DOHH2 (cell line): Measurements from ENCODE around the gene UCHL5.

Experiments used
- H3F3A ChIP-seq: fragments of 200-600 bp; sonication (generic), shearing (Covaris generic); 2 replicates; pipeline ENCODE4 v1.6.0; 2016; ENCODE audit warnings: antibody characterized with exemption, mild to moderate bottlenecking; ENCODE audit not compliant: control insufficient read depth, insufficient read depth
- H3K27ac ChIP-seq: fragments of 200-600 bp; sonication (generic); 2 replicates; pipeline ENCODE4 v1.5.1; 2014; ENCODE audit warnings: low read depth, mild to moderate bottlenecking, low read length, moderate library complexity
- H3K27me3 ChIP-seq: fragments of 200-600 bp; sonication (generic); 2 replicates; pipeline ENCODE4 v1.6.1; 2014; ENCODE audit warnings: mild to moderate bottlenecking, low read length, mixed read lengths; ENCODE audit not compliant: control insufficient read depth
- H3K36me3 ChIP-seq: fragments of 200-600 bp; sonication (generic); 2 replicates; pipeline ENCODE4 v1.6.1; 2014; ENCODE audit warnings: mild to moderate bottlenecking, low read length, moderate library complexity, mixed read lengths; ENCODE audit not compliant: control insufficient read depth
- H3K4me1 ChIP-seq: fragments of 200-600 bp; sonication (generic); 2 replicates; pipeline ENCODE4 v1.6.1; 2014; ENCODE audit warnings: mild to moderate bottlenecking, low read length, mixed read lengths; ENCODE audit not compliant: control insufficient read depth
- H3K4me2 ChIP-seq: fragments of 200-600 bp; sonication (generic); 2 replicates; pipeline ENCODE4 v1.6.0; 2014; ENCODE audit warnings: mild to moderate bottlenecking, low read length, moderate library complexity
- H3K4me3 ChIP-seq: fragments of 200-600 bp; sonication (generic); 2 replicates; pipeline ENCODE4 v1.5.1; 2014; ENCODE audit warnings: mild to moderate bottlenecking, low read length, mixed read lengths
- H3K79me2 ChIP-seq: fragments of 200-600 bp; sonication (generic); 2 replicates; pipeline ENCODE4 v1.6.1; 2014; ENCODE audit warnings: mild to moderate bottlenecking, low read length, mixed read lengths; ENCODE audit not compliant: control insufficient read depth
- H3K9me2 ChIP-seq: fragments of 200-600 bp; sonication (generic); replicated peaks from 2 replicates; pipeline ENCODE4 v1.6.1; 2014; ENCODE audit warnings: mild to moderate bottlenecking, low read length, mixed read lengths; ENCODE audit not compliant: control insufficient read depth
- H3K9me3 ChIP-seq: fragments of 200-600 bp; sonication (generic); 2 replicates; pipeline ENCODE4 v1.6.1; 2014; ENCODE audit warnings: antibody characterized with exemption, low read length, mixed read lengths; ENCODE audit not compliant: control insufficient read depth, insufficient read depth
- H4K20me1 ChIP-seq: fragments of 200-600 bp; sonication (generic); 2 replicates; pipeline ENCODE4 v1.6.0; 2014; ENCODE audit warnings: low read depth, mild to moderate bottlenecking, antibody characterized with exemption, low read length, moderate library complexity; ENCODE audit not compliant: control insufficient read depth, insufficient read depth
- EZH2phosphoT487 ChIP-seq: fragments of 200-600 bp; sonication (generic); IDR thresholded peaks from 2 replicates; pipeline ENCODE4 v1.6.1; 2017; ENCODE audit warnings: borderline replicate concordance, mild to moderate bottlenecking, antibody characterized with exemption, low read length, moderate library complexity, mixed read lengths
- TF ChIP-seq, protein P1 (sequence below): fragments of 200-600 bp; sonication (generic); IDR thresholded peaks from one replicate; pipeline ENCODE4 v1.5.1; 2014; ENCODE audit warnings: antibody characterized with exemption, mild to moderate bottlenecking, low read depth, low read length; ENCODE audit not compliant: poor library complexity, severe bottlenecking

The UCHL5 gene

DNA sequence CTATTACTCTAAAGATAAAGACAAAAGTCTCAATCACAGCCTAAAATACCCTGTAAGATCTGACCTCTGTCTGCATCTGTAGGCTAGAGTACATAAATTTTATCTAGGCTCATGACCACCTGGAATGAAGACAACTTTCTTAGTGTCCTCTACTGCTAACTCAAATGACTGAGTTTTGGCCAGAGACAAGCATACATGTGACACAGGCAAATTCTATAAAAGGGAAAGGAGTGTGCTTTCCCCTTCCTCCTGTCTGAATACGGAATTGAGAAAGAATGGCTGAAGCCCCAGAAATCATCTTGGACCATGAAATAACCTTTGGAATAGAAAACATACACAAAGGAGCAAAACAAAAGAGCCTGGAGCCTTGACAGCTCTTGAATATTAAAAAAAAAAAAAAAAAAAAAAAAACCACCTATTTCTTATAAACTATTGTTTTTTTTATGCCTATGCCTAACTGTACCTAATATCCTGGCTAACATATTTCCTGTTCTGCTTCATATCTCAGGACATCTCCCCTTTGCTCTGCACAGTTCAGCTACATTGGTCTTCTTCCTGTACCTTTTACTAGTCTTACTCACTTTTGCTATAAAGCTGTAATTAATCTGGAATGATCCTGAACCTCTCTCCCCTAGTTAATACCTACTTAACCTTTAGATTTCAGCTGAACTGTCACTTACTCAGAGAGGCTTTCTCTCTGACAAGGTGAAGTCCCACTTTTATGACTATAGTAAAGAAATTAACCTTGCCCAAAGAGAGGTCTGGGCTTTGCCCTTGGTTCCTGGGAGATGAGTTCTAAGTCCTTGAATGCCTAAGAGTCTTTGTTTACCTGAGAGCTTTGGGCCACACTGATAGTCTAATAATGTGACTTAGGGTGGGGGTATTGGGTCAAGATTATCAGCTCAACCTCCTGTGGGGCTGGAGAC lies 16.1 kb downstream of the UCHL5 start:
- Histone ChIP-seq H3K36me3 (peaks cover 64% of the 10 kb centered on the region), H3K79me2 (peaks cover 36% of the 10 kb centered on the region), H4K20me1 (no peaks in the 10 kb centered on the region), H3K27me3 (no peaks in the 10 kb centered on the region), H3K27ac (no peak overlapping the region), H3F3A (no peaks in the 10 kb centered on the region), H3K4me1 (no peaks in the 10 kb centered on the region), H3K4me2 (no peak overlapping the region), H3K9me2 (no peaks in the 10 kb centered on the region), H3K4me3 (no peak overlapping the region), H3K9me3 (no peaks in the 10 kb centered on the region)
- TF ChIP-seq, protein P1, sequence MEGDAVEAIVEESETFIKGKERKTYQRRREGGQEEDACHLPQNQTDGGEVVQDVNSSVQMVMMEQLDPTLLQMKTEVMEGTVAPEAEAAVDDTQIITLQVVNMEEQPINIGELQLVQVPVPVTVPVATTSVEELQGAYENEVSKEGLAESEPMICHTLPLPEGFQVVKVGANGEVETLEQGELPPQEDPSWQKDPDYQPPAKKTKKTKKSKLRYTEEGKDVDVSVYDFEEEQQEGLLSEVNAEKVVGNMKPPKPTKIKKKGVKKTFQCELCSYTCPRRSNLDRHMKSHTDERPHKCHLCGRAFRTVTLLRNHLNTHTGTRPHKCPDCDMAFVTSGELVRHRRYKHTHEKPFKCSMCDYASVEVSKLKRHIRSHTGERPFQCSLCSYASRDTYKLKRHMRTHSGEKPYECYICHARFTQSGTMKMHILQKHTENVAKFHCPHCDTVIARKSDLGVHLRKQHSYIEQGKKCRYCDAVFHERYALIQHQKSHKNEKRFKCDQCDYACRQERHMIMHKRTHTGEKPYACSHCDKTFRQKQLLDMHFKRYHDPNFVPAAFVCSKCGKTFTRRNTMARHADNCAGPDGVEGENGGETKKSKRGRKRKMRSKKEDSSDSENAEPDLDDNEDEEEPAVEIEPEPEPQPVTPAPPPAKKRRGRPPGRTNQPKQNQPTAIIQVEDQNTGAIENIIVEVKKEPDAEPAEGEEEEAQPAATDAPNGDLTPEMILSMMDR: no peak

DNA sequence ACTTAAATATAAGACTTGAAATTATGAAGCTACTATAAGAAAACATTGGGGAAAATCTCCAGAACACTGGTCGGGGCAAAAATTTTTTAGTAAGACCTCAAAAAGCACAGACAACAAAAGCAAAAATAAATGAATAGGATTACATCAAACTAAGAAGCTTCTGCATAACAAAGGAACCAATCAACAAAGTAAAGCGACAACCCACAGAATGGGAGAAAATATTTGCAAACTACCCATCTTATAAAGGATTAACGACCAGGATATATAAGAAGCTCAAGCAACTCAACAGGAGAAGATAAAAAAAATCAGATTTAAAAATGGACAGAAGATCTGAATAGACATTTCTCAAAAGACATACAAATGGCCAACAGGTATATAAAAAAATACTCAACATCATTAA lies 19.1 kb downstream of the UCHL5 start:
- H3K4me2 ChIP-seq: no peak overlapping the region
- H3K9me2 ChIP-seq: no peaks in the 10 kb centered on the region
- peaks cover 58% of the 10 kb centered on the region for H3K36me3 ChIP-seq
- H3K9me3 ChIP-seq: no peaks in the 10 kb centered on the region
- no peaks in the 10 kb centered on the region for H3K4me1 ChIP-seq
- H3K27ac ChIP-seq: no peak overlapping the region
- TF ChIP-seq, protein P1: no peak
- TF ChIP-seq EZH2phosphoT487: no peak
- H3F3A ChIP-seq: no peaks in the 10 kb centered on the region
- no peaks in the 10 kb centered on the region for H3K27me3 ChIP-seq
- peaks cover 66% of the 10 kb centered on the region for H3K79me2 ChIP-seq
- 0 out of 2 replicates have a peak, but pooled peaks cover 2% of the 10 kb centered on the region for H4K20me1 ChIP-seq
- no peak overlapping the region for H3K4me3 ChIP-seq

DNA sequence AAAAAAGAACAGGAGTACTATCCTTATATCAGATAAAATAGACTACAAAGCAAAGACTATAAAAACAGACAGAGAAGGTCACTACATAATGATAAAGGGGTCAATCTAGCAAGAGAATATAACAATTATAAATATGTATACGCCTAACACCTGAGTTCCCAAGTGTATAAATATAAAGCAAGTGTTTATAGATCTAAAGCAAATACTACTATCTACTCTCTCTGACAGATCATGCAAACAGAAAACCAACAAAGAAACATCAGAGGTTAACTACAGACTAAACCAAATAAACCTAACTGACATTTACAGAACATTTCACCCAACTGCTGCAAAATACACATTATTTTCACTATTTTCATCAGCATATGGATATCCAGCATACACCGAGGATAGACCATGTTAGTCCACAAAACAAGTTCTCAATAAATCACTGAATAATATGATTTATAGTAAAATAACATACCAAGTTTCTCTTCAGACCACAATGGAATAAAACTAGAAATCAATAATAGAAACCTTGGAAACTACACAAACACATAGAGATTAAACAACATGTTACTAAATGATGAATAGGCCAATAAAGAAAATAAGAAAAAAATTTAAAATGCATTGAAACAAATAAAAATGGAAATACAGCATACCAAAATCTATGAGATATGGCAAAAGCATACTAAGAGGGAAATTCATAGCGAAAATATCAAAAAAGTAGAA lies 22.7 kb downstream of the UCHL5 start:
- Histone ChIP-seq H3F3A (no peaks in the 10 kb centered on the region), H3K9me3 (no peaks in the 10 kb centered on the region), H3K36me3 (peaks cover 33% of the 10 kb centered on the region), H4K20me1 (0 out of 2 replicates have a peak, but pooled peaks cover 2% of the 10 kb centered on the region), H3K27me3 (no peaks in the 10 kb centered on the region), H3K79me2 (peaks cover 87% of the 10 kb centered on the region), H3K27ac (no peak overlapping the region), H3K4me3 (no peak overlapping the region), H3K9me2 (no peaks in the 10 kb centered on the region), H3K4me1 (no peaks in the 10 kb centered on the region), H3K4me2 (no peak overlapping the region)
- TF ChIP-seq, protein P1: no peak
